ENCODE results near the gene SCGB1D2.

Gene SCGB1D2

DNA sequence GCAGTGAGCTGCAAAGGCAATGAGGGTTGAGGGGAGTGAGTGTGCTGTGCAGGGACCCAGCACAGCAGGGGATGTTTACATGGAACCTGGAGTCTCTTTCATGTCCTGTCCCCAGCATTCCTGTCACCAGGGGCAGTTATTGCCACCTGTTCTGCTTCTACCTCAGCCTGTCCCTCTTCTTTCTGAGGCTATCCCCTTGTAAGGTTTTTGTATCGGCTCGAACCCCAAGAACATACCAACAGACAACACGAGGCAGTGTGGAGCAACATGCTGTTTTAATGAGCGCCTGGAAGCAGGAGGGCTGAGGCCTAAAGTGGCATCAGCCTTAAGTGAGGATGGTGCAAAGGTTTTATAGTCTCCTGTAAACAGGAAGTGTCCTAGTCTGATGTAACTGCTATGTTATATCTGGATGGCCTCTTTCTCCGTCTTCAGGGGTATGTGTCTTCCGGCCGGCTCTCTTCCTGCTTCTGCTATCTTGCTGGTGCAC, 31.8 kb downstream of the SCGB1D2 start:
- Mint-ChIP-seq H3K27ac (no peak overlapping the region), H3K4me1 (ENCODE audit: low read depth) (no peaks in the 10 kb centered on the region), H3K27me3 (ENCODE audit: low read depth) (peaks cover 14% of the 10 kb centered on the region), H3K9me3 (no peaks in the 10 kb centered on the region), H3K4me3 (no peak overlapping the region), H3K36me3 (ENCODE audit: low read depth) (no peaks in the 10 kb centered on the region)

DNA sequence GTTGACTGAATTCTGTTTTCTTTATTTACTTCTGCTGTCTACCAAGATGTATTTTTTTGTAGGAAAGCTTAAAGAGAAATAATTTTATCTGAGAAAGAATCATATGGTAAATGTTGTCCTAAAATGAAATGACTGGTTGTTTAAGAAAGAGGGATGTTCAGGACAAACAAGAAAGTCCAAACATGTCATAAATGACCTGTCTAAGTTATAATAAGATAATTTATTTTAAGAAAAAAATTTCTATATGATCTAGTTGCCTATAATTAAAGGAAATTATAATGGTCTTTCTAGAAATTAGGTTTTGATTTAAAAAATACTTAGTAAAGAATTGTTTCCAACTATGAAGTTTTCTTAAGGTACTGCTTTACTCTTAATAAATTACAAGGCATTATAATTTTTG, 38.4 kb downstream of the SCGB1D2 start:
- no peaks in the 10 kb centered on the region for H3K9me3 Mint-ChIP-seq
- H3K36me3 Mint-ChIP-seq (ENCODE audit: low read depth) = no peaks in the 10 kb centered on the region
- H3K4me1 Mint-ChIP-seq (ENCODE audit: low read depth) = no peaks in the 10 kb centered on the region
- H3K27ac Mint-ChIP-seq = no peak overlapping the region
- H3K4me3 Mint-ChIP-seq = no peak overlapping the region
- H3K27me3 Mint-ChIP-seq (ENCODE audit: low read depth) = peaks cover 7% of the 10 kb centered on the region
